ENCODE measurements around the gene ACAP1.

Gene ACAP1

DNA sequence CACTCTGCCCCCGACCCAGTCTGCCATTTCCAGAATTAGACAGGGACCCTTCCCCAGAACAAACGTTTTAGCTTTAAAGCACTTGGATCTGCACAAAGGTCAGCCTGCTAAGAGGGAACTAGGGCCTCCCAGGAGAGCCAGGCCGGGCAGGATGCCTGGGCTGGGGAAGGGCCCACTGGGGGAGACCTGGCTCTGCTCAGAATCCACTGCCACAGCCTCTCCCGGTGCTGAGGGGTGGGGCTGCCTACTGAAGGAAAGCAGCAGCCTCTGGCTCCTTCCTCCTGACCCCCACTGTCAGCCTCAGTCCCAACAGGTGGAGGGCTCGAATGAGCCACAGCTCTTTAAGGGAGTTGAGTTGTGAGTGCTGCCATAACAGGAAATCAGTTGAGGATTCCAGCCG, 43.6 kb upstream of the ACAP1 start:
- Histone ChIP-seq H3K36me3 (ENCODE audit: control insufficient read depth, insufficient read depth, low read length) (no peaks in the 10 kb centered on the region), H3K4me3 (replicated peaks; ENCODE audit: low read depth, low read length) (no peak overlapping the region), H3K27me3 (replicated peaks; ENCODE audit: control insufficient read depth, insufficient read depth, low read length) (peaks cover 2% of the 10 kb centered on the region; the same call in 1 of the 2 replicates)
- DNase-seq (ENCODE audit: extremely low read depth, insufficient read length), result no peak
- TF ChIP-seq, protein P1, sequence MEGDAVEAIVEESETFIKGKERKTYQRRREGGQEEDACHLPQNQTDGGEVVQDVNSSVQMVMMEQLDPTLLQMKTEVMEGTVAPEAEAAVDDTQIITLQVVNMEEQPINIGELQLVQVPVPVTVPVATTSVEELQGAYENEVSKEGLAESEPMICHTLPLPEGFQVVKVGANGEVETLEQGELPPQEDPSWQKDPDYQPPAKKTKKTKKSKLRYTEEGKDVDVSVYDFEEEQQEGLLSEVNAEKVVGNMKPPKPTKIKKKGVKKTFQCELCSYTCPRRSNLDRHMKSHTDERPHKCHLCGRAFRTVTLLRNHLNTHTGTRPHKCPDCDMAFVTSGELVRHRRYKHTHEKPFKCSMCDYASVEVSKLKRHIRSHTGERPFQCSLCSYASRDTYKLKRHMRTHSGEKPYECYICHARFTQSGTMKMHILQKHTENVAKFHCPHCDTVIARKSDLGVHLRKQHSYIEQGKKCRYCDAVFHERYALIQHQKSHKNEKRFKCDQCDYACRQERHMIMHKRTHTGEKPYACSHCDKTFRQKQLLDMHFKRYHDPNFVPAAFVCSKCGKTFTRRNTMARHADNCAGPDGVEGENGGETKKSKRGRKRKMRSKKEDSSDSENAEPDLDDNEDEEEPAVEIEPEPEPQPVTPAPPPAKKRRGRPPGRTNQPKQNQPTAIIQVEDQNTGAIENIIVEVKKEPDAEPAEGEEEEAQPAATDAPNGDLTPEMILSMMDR (IDR thresholded peaks at IDR 0.05; ENCODE audit: insufficient read depth, low read length, poor library complexity, severe bottlenecking), result no peak

DNA sequence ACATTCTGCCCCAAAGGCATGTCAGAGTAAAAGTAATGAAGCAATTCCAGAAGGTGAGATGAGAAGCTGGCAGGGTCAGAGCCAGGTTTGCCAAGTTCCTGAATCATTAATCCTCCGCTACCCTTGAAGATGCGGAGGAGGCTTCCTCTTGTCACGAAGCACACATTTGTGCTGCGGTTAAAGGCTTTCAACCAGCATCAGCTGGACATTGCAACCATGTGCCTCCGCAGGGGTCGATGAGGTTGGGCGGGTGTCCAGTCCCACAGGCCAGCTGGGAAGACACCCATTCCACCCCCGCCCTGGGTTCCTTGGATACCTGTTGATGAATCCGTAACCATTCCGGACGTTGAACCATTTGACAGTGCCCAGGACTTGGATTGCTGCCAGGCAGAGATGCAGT, 43.2 kb upstream of the ACAP1 start:
- DNase-seq (ENCODE audit: extremely low read depth, insufficient read length), result no peak
- Histone ChIP-seq H3K27me3 (replicated peaks; ENCODE audit: control insufficient read depth, insufficient read depth, low read length) (peaks cover 2% of the 10 kb centered on the region; the same call in 1 of the 2 replicates), H3K36me3 (ENCODE audit: control insufficient read depth, insufficient read depth, low read length) (no peaks in the 10 kb centered on the region), H3K4me3 (replicated peaks; ENCODE audit: low read depth, low read length) (no peak overlapping the region)
- TF ChIP-seq, protein P1 (IDR thresholded peaks at IDR 0.05; ENCODE audit: insufficient read depth, low read length, poor library complexity, severe bottlenecking), result no peak

DNA sequence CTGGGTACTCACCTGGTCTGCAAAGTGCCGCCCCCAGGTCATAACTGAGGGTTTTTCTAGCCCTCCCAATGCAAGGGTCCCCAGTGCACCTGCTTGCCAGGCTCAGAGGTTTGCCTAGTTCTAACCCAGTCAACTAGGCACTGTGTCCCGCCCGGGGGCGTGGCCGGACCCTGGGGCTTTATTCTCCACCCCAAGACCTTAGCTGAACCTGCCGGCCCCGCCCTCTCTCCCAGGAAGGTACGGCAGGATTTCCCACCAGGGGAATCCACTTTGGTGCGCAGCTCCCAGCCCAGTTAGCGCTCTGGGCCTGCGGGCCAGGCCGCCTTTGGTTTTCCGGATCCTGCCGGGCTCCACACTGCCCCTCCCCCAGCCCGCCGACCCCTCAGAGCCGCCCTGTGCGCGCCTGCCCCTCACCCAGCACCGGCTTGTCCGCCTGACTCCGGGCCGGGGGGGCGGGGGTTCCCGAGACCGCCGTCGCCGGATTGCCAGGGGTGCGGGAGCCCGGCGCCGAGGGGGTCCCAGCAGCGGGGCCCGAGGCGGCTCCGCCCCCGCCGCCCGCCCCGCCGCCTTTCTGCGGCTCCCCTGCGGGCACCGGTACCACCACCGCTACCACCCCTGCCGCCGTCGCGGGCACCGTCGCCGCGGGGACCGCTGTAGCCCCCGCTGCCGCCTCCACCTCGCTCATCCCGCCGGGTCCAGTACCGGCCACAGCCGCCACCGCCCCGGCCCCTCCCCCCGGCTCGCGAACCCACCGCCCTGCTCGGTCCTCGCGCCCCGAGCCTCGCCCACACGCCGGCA, 42.3 kb upstream of the ACAP1 start:
- TF ChIP-seq, protein P1 (IDR thresholded peaks at IDR 0.05; ENCODE audit: insufficient read depth, low read length, poor library complexity, severe bottlenecking), result no peak
- no peak for DNase-seq (ENCODE audit: extremely low read depth, insufficient read length)
- Histone ChIP-seq H3K27me3 (replicated peaks; ENCODE audit: control insufficient read depth, insufficient read depth, low read length) (peaks cover 2% of the 10 kb centered on the region; the same call in 1 of the 2 replicates), H3K4me3 (replicated peaks; ENCODE audit: low read depth, low read length) (no peak overlapping the region), H3K36me3 (ENCODE audit: control insufficient read depth, insufficient read depth, low read length) (no peaks in the 10 kb centered on the region)

DNA sequence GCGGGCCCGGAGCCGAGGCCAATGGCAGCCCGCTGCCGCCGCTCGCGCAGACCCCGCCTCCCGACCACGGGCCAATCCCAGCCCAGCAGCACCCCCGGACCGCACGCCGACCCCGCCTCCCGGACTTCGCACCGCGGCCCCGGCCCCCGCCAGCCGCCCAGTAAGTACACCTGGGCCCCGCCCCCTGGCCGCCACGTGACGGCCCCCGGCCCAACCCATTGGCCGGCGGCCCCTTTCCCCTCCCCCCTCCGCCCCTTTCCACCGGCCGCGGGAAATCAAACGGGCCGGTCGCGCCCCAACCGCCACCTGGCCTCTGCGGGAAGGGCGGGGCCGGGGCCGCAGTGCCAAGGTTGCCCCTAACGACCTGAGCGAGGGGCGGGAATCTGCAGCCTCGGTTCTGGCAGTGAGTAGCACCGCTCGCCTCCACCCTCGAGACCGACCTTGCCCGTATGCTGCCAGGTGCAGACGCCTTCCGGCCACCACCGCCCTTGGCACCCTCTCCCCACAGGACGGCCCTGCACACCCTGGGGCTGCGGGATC, 41.6 kb upstream of the ACAP1 start, which contains the start of gene YBX2:
Gene YBX2, minus strand, starts transcription at position 26 of the 540 bp plus-strand sequence. CDS start 139 bp downstream, outside the sequence.
- peak; percentile 85 for DNase-seq (ENCODE audit: extremely low read depth, insufficient read length)
- TF ChIP-seq, protein P1 (IDR thresholded peaks at IDR 0.05; ENCODE audit: insufficient read depth, low read length, poor library complexity, severe bottlenecking), result no peak
- H3K27me3 ChIP-seq (replicated peaks; ENCODE audit: control insufficient read depth, insufficient read depth, low read length), result peaks cover 2% of the 10 kb centered on the region; the same call in 1 of the 2 replicates
- peak within 1 kb of the TSS; percentile 45 for H3K4me3 ChIP-seq (replicated peaks; ENCODE audit: low read depth, low read length)
- no peaks in the 10 kb centered on the region for H3K36me3 ChIP-seq (ENCODE audit: control insufficient read depth, insufficient read depth, low read length)

DNA sequence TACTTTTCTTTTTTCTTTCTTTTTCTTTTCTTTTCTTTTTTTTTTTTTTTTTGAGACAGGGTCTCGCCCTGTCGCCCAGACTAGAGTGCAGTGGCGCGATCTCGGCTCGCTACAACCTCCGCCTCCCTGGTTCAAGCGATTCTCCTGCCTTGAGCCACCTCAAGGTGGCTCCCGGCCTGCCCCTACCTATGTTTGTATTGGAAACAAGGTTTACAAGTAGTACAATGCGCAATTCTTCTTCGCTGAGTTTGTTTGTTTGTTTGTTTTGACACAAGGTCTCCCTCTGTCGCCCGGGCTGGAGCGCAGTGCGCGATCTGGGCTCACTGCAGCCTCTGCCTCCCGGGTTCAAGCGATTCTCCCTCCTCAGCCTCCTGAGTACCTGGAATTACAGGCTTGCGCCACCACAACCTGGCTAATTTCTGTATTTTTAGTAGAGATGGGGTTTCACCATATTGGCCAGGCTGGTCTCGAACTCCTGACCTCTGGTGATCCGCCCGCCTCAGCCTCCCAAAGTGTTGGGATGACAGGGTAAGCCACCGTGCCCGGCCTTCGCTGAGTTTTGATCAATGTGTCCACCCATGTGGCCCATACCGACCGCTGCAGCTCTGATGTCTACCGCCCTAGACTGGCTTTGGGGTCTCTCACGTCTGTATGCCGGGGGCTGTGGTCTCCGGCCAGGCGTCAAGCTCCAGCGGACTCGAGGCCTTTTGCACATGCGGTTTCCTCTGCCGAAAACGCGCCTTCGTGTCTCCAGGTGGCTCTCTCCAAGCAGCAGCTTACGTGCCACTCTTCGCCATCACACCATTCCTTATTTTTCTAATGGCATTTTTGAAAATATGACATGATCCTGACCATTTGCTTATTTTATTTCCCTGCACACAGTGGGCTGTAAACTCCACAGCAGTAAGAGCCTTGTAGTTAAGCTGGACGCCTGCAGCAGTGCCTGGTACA, 40.8 kb upstream of the ACAP1 start:
- TF ChIP-seq, protein P1 (IDR thresholded peaks at IDR 0.05; ENCODE audit: insufficient read depth, low read length, poor library complexity, severe bottlenecking), result no peak
- no peak for DNase-seq (ENCODE audit: extremely low read depth, insufficient read length)
- Histone ChIP-seq H3K27me3 (replicated peaks; ENCODE audit: control insufficient read depth, insufficient read depth, low read length) (peaks cover 2% of the 10 kb centered on the region; the same call in 1 of the 2 replicates), H3K4me3 (replicated peaks; ENCODE audit: low read depth, low read length) (no peak overlapping the region; the same call in 1 of the 2 replicates), H3K36me3 (ENCODE audit: control insufficient read depth, insufficient read depth, low read length) (no peaks in the 10 kb centered on the region)

All from GM06990 (cell line).